Measurements from ENCODE around the gene CEP85.

CEP85 gene, protein sequence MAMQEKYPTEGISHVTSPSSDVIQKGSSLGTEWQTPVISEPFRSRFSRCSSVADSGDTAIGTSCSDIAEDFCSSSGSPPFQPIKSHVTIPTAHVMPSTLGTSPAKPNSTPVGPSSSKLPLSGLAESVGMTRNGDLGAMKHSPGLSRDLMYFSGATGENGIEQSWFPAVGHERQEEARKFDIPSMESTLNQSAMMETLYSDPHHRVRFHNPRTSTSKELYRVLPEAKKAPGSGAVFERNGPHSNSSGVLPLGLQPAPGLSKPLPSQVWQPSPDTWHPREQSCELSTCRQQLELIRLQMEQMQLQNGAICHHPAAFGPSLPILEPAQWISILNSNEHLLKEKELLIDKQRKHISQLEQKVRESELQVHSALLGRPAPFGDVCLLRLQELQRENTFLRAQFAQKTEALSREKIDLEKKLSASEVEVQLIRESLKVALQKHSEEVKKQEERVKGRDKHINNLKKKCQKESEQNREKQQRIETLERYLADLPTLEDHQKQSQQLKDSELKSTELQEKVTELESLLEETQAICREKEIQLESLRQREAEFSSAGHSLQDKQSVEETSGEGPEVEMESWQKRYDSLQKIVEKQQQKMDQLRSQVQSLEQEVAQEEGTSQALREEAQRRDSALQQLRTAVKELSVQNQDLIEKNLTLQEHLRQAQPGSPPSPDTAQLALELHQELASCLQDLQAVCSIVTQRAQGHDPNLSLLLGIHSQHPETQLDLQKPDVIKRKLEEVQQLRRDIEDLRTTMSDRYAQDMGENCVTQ

DNA sequence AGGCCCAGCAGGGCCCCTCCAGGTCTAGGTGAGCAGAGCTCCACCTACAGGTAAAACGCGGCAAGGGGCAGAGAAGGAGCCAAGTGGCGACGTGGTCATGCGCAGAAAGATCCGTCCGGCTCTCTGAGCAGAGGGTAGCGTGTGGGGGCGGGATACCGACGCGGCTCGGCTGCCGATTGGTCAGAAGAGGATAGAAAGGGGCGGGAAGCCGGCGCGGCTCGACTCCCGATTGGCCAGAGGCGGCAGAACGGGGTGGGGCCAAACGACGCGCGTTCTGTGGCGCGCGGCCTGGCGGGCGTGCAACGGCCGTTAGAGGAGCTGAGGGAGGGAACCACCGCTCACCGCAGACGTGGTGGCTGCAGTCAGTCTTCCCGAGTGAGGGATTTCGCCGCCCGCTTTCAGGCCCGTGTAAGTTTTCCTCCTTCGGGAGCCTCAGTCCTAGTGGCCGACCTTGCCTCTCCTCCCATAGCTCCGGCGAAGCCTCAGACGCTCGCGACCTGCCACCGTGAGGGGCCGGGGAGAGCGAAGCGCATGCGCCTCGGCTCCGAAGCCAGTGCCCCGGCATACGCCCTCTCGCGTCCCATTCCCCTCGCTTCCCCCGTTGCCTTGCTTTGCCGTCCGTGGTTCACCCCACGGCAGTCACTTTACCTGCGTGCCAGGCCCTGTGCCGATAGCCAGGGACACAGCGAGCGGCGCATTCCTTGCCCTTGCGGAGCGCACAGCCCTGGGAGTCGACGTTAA is at the start of gene CEP85:
CEP85 (plus strand) TSS at position 298 of the 741 bp plus-strand sequence. CDS start 5,584 bp downstream, outside the sequence.
- DNase-seq (ENCODE audit: low read depth in 2 of 2) = peak; percentile 95 to 97

DNA sequence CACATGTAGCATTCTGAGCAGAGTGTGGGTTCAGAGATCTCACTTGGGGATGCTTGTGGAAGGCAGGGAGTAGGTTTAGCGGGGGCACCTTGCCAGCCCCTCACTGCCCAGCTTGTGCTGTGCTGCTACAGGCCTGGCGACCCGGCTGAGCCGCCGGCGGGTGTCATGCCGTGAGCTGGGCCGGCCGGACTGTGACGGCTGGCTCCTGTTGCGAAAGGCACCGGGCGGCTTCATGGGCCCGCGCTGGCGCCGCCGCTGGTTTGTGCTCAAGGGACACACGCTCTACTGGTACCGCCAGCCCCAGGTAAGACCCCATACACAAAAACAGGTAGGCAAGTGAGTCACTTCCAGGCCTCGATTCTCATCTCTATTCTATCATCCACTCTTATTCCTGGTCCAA is 49.1 kb upstream of the CEP85 start:
- DNase-seq (ENCODE audit: low read depth in 2 of 2) = no peak

DNA sequence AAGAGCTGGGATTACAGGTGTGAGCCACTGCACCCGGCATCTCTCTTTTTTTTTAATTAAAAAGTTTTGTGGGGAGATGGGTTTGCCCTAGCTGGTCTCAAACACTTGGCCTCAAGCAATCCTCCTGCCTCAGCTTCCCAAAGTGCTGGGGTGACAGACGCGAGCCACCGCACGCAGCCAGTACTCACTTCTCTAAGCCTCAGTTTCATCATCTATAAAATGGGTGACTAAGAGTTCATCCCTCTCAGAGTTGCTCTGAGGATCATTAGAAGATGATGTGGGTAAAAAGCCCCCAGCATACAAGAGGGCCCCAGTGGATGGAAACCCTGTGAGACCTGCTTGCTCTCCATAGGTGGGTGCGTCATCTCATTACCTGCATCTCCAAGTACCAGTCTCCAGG is 46.1 kb upstream of the CEP85 start:
- DNase-seq (ENCODE audit: low read depth in 2 of 2) = no peak

DNA sequence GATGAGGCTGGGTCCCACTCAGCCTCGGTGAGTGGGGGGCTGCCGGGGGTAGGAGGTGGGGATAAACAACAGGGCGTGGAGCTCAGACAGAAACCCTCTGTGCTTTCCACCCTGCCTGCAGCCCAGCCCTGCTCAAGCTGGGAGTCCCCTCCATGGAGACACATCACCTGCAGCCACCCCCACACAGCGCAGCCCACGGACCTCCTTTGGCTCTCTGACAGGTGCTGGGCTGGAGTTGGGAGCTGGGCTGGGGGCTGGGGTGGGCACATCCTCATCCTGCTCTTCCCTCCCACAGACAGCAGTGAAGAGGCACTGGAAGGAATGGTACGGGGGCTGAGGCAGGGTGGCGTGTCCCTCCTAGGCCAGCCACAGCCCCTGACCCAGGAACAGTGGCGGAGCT is 45.5 kb upstream of the CEP85 start:
- DNase-seq (ENCODE audit: low read depth in 2 of 2) = no peak

DNA sequence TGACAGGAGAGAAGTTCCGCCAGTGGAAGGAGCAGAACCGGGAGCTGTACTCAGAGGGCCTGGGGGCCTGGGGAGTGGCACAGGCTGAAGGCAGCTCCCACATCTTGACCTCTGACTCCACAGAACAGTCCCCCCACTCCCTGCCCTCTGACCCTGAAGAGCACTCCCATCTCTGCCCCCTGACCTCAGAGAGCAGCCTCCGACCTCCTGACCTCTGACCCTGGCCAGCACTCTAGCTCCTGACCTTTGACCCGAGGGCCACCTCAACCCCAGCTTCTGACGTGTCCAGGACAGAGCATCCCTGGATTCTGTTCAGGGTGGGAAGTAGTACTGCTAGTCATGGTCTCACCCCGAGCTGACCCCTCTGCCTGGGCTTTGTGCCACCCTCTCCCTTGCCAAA is 44.7 kb upstream of the CEP85 start:
- no peak for DNase-seq (ENCODE audit: low read depth in 2 of 2)

DNA sequence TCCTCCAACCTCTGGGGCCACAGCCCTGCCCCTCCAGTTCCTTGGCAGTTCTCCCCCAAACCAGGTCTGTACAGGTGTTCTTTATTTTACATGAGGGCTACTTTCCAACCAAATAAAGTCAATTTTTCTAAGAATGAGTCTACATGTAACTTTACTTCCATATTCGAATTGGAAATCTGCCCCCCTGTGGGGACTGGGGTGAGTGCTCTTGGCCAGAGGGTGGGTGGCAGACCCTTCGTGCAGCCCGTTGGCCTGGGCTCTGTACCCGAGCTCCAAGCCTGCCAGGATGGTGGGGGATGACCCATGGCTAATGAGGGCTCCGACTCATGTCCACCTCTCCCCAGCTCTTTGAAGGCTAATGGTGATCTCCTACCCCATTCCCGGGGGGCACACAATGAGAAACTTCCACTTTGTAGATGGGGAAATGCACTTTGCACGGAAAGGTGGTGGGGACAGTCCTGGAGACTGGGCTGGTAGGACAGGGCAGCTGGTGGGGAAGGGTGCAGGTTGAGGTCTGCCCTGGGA is 44.2 kb upstream of the CEP85 start:
- DNase-seq (ENCODE audit: low read depth in 2 of 2) = no peak

DNA sequence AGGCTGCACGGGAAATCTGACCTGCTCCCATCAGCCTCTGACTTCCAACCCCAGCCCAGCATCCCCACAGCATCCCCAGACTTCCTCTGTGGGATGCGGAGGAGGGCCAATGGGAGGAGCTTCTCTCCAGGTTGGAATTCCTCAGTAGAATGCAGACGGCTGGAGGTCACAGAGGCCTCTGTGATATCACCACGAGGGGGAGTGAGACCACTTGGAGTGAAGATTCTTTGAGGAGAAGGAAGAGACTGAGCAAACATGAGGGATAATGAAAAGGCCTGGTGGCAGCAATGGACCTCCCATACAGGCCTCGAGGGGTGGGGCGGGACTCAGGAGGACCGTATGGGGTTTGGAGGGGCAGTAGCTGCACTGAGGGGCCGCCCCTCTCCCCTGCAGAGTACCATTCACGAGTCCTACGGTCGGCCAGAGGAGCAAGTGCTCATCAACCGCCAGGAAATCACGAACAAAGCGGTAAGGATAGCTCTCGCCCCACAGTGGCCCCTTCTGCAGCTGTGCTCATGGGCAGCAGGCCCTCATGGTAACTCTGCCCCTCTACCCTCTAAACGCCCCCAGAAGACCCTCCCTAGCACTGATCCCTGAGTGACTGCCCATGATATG is 43.5 kb upstream of the CEP85 start, which contains the start of gene CATSPER4:
CATSPER4 (plus strand) TSS at position 230 of the 615 bp plus-strand sequence; CDS start at position 256, 26 bp downstream.
- DNase-seq (ENCODE audit: low read depth in 2 of 2) = no peak

DNA sequence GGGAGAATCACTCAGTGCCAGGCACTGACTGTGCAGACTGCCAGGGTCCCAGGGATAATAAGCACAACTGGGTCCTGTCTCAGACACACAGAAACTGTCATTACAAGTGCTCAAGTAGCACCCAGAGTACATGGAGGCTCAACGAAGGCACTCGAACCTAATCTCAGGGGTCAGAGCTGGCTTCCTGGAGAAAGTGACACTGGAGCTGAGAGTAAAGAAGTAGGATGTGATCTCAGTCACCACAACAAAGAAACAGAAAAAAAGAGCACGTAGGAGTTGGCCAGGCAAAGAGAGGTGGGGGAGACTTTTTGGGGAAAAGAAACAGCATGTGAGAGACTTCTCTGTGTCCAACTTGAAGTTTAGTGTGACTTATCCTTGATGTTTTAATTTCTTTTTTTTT is 42.3 kb upstream of the CEP85 start:
- no peak for DNase-seq (ENCODE audit: low read depth in 2 of 2)

DNA sequence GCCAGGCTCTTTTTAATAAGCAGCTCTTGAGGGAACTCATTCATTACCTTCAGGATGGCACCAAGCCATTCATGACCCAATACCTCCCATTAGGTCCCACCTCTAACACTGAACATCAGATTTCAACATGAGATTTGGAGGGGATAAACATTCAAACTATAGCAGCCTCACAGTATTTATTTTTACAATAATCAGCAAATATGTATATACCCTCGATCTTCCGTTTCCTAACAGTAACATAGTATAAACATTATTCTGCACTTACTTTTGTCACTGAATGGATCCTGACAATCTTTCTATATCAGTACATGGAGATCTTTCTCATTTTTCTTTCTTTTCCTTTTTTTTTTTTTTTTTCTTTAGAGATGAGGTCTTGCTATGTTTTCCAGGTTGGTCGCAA is 38.2 kb upstream of the CEP85 start:
- no peak for DNase-seq (ENCODE audit: low read depth in 2 of 2)

DNA sequence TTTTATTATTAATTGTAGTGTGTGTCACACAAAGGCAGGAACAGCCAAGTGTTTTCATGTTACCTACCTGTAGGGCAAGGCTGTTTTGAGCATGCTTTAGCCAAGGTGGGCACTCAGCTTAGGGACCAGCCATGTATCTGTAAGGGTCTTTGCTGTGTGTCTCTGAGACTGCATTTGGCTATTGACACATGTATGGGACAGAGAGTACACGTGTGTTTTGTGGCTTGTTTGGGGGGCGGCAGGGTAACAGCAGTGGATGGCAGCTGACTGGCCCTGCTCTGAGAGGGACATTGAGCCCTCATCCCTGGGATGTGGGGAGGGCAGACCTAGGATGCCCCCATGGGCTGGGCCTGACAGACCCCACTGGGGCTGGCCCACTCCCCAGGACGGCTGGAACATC is 36.7 kb upstream of the CEP85 start:
- no peak for DNase-seq (ENCODE audit: low read depth in 2 of 2)

DNA sequence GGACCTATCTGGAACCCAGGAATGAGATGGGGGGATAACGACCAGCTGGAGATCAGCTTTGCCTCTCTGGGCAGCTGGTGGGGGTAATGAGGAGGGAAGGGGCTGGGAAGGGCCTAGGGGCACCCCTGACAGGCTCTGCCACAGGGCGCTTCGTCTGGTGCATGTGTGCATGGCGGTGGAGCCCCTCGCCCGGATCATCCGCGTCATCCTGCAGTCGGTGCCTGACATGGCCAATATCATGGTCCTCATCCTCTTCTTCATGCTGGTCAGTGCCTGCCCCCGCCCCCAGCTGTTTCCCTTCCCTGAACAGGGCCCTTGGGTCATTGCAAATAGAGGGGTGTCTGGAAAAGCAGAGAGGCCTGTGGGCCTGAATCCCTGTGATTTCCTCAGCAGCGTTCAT is 36.2 kb upstream of the CEP85 start:
- no peak for DNase-seq (ENCODE audit: low read depth in 2 of 2)

DNA sequence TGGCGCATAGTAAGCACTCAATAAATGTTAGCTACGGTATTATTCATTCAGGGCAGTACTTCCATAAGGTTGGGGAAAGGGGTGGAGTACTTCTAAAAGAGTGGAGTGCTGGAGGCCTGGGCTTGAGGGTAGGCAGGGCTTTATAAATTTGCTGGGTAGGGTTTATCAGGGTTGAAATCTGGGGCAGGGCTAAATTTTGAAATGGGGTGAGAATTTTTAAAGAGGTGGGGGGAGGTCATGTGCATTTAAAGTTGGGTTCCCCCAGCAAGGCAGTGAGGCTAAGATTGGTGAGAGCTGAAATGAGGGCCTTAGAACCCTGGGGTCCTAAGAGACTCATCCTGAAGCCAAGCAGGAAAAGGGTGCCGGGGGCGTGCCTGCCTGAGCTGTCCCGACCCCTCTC is 33.6 kb upstream of the CEP85 start:
- DNase-seq (ENCODE audit: low read depth in 2 of 2) = no peak

DNA sequence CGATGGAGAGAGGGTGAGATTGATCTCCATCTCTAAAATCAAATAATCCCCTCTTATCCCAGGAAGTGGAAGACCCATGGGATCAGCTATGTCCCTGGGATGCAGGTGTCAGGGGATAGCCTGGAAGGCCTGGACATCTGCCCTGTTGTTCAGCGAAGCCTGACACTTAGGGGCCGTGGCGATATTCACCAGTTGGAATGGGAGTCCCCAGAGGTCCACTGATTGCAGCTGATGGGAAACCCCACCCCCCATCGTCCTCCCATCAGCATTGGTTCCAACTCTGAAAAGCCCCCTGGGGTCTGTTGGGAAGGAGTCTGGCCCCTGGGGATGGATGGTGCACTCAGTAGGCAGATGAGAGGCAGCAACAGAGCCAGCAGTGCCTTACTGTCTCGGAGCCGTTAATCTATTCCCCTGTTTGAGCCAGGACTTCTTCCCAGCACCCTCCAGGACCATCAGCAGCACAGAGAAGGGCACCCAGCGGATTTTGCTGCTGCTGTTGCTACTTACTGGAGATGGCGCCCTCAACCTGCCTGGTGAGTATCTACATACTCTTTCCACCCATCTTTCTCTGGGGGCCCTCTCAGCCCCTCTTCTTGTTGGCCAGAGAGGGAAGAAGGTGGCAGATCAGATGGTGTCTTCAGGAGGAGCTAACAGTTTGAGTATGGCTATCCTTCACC is 30.2 kb upstream of the CEP85 start:
- DNase-seq (ENCODE audit: low read depth in 2 of 2) = no peak

DNA sequence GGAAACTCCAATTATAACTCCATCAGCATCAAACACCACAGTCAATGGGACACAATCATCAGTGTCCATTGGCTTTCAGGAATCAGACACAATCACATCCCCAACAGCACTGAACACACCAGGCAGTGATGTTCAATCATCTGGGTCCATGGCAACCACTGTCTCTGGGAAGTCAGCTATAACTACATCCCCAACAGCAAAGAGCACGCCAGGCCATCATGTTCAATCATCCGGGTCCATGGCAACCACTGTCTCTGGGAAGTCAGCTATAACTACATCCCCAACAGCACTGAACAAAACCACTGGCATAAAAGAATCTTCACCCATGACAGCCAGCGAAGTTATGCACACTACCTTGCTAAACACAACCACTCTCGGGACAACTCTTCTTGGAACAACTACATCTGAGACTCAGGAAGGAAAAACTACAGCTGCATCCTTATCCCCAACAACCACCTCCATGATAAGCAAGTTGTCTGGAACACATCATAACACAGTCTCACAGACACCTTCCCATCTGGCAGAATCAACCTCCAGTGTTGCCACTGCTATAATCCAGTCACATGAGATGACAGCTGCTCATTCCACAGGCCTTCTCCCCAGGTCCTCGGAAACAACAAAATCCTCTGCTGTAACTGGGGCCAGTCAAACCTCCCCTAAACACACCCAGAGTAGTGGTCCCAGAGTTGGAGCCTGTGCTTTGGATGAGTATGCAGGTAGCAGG is 23.7 kb upstream of the CEP85 start:
- no peak for DNase-seq (ENCODE audit: low read depth in 2 of 2)

DNA sequence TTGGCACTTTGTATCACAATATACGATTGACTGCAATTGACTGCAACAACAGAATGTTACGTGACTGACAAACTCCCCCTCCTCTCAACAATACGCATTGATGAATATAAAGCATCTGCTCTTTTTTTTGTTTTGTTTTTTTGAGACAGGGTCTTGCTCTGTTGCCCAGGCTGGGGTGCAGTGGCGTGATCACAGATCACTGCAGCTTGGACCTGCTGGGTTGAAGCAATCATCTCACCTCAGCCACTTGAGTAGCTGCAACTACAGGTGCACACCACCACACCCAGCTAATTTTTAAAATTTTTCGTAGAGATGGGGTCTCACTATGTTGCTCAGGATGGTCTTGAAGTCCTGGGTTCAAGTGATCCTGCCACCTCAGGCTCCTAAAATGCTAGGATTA is 21.3 kb upstream of the CEP85 start:
- DNase-seq (ENCODE audit: low read depth in 2 of 2) = no peak

DNA sequence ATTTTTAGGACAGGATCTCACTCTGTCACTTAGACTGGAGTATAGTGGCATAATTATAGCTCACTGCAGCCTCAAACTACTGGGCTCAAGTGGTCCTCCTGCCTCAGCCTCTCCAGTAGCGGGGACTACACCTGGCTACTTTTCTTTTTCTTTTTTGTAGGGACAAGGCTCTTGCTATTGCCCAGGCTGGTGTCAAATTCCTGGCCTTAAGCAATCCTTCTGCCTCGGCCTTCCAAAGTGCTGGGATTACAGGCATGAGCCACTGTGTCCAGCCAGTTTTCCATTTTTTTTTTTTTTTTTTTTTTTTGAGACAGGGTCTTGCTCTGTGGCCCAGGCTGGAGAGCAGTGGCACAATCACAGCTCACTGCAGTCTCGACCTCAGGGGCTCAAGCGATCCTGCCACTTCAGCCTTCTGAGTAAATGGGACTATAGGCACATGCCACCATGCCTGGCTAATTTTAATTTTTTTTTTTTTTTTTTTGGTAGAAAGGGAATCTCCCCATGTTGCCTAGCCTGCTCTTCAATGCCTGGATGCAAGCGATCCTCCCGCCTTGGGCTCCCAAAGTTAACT is 20.6 kb upstream of the CEP85 start:
- DNase-seq (ENCODE audit: low read depth in 2 of 2) = no peak

DNA sequence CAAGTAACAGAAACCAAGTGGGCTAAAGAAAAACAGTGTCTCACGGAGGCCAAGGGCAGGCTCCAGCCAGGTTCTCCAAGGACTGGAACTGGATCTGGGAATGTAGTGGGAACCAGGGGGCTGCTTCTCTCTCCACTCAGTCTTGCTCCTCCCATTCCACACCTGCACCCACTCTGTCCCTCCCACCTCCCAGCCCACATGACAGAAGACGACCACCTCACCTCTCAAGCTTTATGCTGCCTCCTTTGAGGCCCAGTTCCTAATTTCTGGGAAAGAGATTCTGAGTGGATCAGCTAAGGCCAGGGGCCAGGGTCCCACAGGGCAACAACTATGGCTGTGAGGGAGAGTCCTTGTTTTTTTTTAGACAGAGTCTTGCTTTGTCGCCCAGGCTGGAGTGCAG is 18.8 kb upstream of the CEP85 start:
- DNase-seq (ENCODE audit: low read depth in 2 of 2) = no peak

DNA sequence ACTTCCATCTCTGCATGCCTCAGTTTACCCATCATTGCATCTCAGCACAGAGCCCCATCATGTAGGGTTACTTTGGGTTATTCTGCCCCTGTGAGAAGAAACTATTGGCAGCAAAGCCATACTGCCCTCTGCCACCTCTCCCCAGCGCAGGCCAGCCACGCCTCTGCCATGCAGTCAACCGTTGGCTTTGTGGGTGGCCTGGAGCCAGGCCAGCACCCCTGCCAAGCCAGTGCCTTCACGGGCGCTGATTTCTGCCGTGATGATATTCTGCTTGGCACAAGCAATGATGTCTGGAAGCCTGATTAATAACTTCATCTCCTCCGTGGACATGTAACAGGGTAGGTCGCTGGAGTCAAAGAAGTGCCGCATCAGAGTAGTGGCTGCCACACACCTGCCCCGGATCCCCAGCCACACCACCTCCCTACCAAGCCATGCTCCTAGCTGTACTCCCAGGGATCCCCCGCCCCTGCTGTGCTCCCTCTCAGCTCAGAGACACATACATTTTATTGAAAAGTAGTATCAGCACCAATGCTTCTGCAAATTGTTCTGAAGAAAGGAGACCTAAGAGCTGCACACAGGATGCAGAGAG is 15.0 kb upstream of the CEP85 start:
- no peak for DNase-seq (ENCODE audit: low read depth in 2 of 2)

DNA sequence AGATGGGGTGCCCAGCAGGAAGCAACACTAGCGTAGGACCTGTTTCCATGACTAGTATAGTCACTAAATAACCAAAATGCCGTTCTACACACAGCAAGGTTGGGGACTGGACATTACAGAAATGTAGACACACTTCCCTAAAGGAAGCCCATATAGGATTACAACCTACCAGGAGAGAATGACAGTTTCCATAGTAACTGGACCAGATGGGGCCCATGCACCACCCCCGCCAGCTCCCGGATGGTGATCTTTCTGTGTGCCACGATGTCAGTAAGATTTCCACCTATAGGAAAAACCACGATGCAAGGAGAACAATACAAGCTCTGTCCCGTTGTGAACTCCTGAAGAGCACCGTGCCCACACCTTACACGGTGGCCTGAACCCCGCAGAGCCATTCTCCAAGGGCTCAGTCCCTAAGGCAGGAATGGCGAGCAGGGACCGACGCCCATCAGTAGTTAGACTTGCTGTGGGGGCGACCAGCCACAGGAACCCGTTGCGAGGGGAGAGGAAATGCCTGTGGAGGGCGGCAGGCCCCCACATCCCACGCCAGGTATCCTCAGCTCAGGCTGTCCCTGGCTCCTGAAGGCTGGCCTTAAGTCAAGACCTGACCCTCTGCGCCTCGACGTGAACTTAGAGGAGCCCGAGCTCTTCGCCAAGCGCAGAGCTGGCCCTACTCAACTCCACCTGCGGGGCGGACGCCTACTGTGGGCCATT is 13.6 kb upstream of the CEP85 start:
- DNase-seq (ENCODE audit: low read depth in 2 of 2) = no peak
